ENCODE results near the gene SLC41A3. TPM values are rescaled to one million over a fixed set of nuclear protein-coding genes. Genes with fewer than 3 reads are reported as not detected.

SLC41A3 gene
- total and polyA plus RNA-seq, 10 of the 15 experiments (the other 5 are each of a cell fraction or from before 2014, with no cell fraction given), result 8.3 to 29.5 (median 16.7) TPM

DNA sequence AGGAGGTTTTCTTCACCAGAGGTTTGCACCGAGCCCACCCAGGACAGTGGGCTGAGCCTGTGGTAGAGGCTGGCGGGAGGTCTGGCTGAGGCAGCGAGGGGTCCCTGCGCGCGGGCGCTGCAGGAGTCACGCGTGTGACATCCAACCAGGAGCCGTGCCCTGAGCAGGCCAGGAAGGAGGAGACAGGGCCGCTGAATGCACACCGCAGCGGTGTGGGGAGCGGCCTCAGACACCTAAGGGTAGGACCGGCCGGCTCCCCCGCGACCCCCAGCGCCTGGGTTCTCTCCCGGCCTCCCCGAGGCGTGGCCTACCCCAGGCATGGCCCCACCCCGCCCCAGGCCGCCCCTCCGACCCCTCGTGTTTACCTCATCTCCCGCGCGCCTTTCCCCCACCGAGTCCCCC, 412 bp downstream of the SLC41A3 start:
- DNase-seq (ENCODE audit: low read depth, low spot score) (no peak), FAIRE-seq (no peak), ATAC-seq (peak; percentile 78)
- Histone ChIP-seq H3K36me3 (ENCODE audit: control insufficient read depth in 2 of 2, insufficient read depth in 2 of 2, low read length in 1 of 2) (no peaks in the 10 kb centered on the region), H2AFZ (ENCODE audit: control insufficient read depth, low read depth, low read length) (peak overlapping the region; percentile 76), H3K9ac (ENCODE audit: control insufficient read depth, insufficient read depth, low read length) (peak overlapping the region; percentile 59; the same call in 1 of the 2 replicates), H3K27ac (ENCODE audit: control insufficient read depth, insufficient read depth) (peak overlapping the region; percentile 13; the same call in 1 of the 2 replicates), H3K4me1 (ENCODE audit: control insufficient read depth, insufficient read depth, low read length) (no peaks in the 10 kb centered on the region), H3K9me3 (replicated peaks; ENCODE audit: control insufficient read depth, insufficient read depth, low read length) (no peaks in the 10 kb centered on the region), H3K4me2 (ENCODE audit: control insufficient read depth, insufficient read depth) (peak overlapping the region; percentile 48), H3K79me2 (ENCODE audit: control insufficient read depth, insufficient read depth, low read length) (no peaks in the 10 kb centered on the region), H3K27me3 (replicated peaks in 1 of 2; ENCODE audit: control insufficient read depth in 2 of 2, insufficient read depth in 2 of 2, low read length in 1 of 2) (no peaks in the 10 kb centered on the region), H3K4me3 (peak overlapping the region; percentile 71), H4K20me1 (ENCODE audit: control insufficient read depth, insufficient read depth) (no peaks in the 10 kb centered on the region)
- POLR2A ChIA-PET, result interaction anchor here (1.1 kb wide), 1 partner anchor 9 kb away, joined by 5 read pairs; no protein-coding TSS in a partner anchor
- intact Hi-C loops (cut with micrococcal nuclease; ENCODE audit: unreplicated experiment) (loop anchor here (10.0 kb wide), 1 partner anchor 169 kb away; no protein-coding TSS in a partner anchor), in situ Hi-C loops (cut with MboI) (no loop called here)
- BruUV-seq (replicated peaks), result no TSS peak
- RAD21 ChIA-PET (ENCODE audit: unreplicated experiment), result no interaction called here
- TF ChIP-seq SIN3A (IDR thresholded peaks at IDR 0.05; ENCODE audit: low read depth, low read length) (no peak), POLR2A (IDR thresholded peaks at IDR 0.05; ENCODE audit: low read depth, low read length) (peak; percentile 15; the same call in 1 of the 2 replicates), BHLHE40 (IDR thresholded peaks at IDR 0.05; ENCODE audit: borderline replicate concordance in 1 of 2, low read depth in 2 of 2, low read length in 1 of 2) (peak in 1 of 2 experiments; percentile 70; a peak in 2 of 4 replicates)
- CTCF ChIA-PET, result no interaction called here
- 0% methylated on average over 13 of the region's 30 CpGs for WGBS (ENCODE audit: insufficient coverage, insufficient replicate concordance, low lambda C conversion rate, missing lambda C conversion rate)
- SMC1A ChIA-PET (ENCODE audit: uncharacterized antibody, unreplicated experiment), result no interaction called here

DNA sequence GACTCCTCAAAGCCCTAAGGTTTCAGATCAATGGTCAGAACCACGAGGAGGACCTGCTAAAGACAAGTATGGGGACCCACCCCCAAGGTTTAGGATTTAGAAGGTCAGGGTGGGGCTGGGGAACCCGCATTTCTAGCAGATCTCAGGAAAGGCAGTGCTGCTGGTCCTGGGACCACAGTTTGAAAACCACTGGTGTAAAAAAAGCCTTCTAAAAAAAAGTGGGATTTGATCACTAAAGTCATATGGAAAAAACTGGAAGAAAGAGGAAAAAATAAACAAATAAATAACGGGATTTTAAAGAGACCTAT, 832 bp downstream of the SLC41A3 start:
- no peaks in the 10 kb centered on the region for H3K4me1 ChIP-seq (ENCODE audit: control insufficient read depth, insufficient read depth, low read length)
- H4K20me1 ChIP-seq (ENCODE audit: control insufficient read depth, insufficient read depth), result no peaks in the 10 kb centered on the region
- WGBS (ENCODE audit: insufficient coverage, insufficient replicate concordance, low lambda C conversion rate, missing lambda C conversion rate), result 22% methylated on average over 3 of the region's 3 CpGs
- intact Hi-C loops (cut with micrococcal nuclease; ENCODE audit: unreplicated experiment) (loop anchor here (10.0 kb wide), 1 partner anchor 168 kb away; no protein-coding TSS in a partner anchor), in situ Hi-C loops (cut with MboI) (no loop called here)
- H2AFZ ChIP-seq (ENCODE audit: control insufficient read depth, low read depth, low read length), result no peak overlapping the region; the same call in 1 of the 2 replicates
- peak overlapping the region; percentile 71 for H3K4me3 ChIP-seq
- H3K79me2 ChIP-seq (ENCODE audit: control insufficient read depth, insufficient read depth, low read length), result no peaks in the 10 kb centered on the region
- POLR2A ChIA-PET, result no interaction called here
- no peaks in the 10 kb centered on the region for H3K27me3 ChIP-seq (replicated peaks in 1 of 2; ENCODE audit: control insufficient read depth in 2 of 2, insufficient read depth in 2 of 2, low read length in 1 of 2)
- peak overlapping the region; percentile 59; the same call in 1 of the 2 replicates for H3K9ac ChIP-seq (ENCODE audit: control insufficient read depth, insufficient read depth, low read length)
- SMC1A ChIA-PET (ENCODE audit: uncharacterized antibody, unreplicated experiment), result no interaction called here
- no peak overlapping the region; the same call in 1 of the 2 replicates for H3K27ac ChIP-seq (ENCODE audit: control insufficient read depth, insufficient read depth)
- H3K4me2 ChIP-seq (ENCODE audit: control insufficient read depth, insufficient read depth), result peak overlapping the region; percentile 48
- DNase-seq (ENCODE audit: low read depth, low spot score) (no peak), ATAC-seq (no peak), FAIRE-seq (no peak)
- H3K36me3 ChIP-seq (ENCODE audit: control insufficient read depth in 2 of 2, insufficient read depth in 2 of 2, low read length in 1 of 2), result no peaks in the 10 kb centered on the region
- RAD21 ChIA-PET (ENCODE audit: unreplicated experiment), result no interaction called here
- no TSS peak for BruUV-seq (replicated peaks)
- CTCF ChIA-PET, result no interaction called here
- H3K9me3 ChIP-seq (replicated peaks; ENCODE audit: control insufficient read depth, insufficient read depth, low read length), result no peaks in the 10 kb centered on the region
- TF ChIP-seq, protein P1, sequence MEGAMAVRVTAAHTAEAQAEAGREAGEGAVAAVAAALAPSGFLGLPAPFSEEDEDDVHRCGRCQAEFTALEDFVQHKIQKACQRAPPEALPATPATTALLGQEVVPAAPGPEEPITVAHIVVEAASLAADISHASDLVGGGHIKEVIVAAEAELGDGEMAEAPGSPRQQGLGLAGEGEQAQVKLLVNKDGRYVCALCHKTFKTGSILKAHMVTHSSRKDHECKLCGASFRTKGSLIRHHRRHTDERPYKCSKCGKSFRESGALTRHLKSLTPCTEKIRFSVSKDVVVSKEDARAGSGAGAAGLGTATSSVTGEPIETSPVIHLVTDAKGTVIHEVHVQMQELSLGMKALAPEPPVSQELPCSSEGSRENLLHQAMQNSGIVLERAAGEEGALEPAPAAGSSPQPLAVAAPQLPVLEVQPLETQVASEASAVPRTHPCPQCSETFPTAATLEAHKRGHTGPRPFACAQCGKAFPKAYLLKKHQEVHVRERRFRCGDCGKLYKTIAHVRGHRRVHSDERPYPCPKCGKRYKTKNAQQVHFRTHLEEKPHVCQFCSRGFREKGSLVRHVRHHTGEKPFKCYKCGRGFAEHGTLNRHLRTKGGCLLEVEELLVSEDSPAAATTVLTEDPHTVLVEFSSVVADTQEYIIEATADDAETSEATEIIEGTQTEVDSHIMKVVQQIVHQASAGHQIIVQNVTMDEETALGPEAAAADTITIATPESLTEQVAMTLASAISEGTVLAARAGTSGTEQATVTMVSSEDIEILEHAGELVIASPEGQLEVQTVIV (IDR thresholded peaks at IDR 0.05; ENCODE audit: borderline replicate concordance, partially characterized antibody), result no peak
- TF ChIP-seq RFX5 (IDR thresholded peaks at IDR 0.05; ENCODE audit: low read depth, low read length) (no peak), KLF5 (IDR thresholded peaks at IDR 0.05; ENCODE audit: partially characterized antibody) (no peak), SRF (IDR thresholded peaks at IDR 0.05; ENCODE audit: low read depth in 2 of 2, low read length in 2 of 2) (no peak)
- TF ChIP-seq, protein P2, sequence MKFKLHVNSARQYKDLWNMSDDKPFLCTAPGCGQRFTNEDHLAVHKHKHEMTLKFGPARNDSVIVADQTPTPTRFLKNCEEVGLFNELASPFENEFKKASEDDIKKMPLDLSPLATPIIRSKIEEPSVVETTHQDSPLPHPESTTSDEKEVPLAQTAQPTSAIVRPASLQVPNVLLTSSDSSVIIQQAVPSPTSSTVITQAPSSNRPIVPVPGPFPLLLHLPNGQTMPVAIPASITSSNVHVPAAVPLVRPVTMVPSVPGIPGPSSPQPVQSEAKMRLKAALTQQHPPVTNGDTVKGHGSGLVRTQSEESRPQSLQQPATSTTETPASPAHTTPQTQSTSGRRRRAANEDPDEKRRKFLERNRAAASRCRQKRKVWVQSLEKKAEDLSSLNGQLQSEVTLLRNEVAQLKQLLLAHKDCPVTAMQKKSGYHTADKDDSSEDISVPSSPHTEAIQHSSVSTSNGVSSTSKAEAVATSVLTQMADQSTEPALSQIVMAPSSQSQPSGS (IDR thresholded peaks at IDR 0.05; ENCODE audit: low read length), result no peak
- TF ChIP-seq, protein P3, sequence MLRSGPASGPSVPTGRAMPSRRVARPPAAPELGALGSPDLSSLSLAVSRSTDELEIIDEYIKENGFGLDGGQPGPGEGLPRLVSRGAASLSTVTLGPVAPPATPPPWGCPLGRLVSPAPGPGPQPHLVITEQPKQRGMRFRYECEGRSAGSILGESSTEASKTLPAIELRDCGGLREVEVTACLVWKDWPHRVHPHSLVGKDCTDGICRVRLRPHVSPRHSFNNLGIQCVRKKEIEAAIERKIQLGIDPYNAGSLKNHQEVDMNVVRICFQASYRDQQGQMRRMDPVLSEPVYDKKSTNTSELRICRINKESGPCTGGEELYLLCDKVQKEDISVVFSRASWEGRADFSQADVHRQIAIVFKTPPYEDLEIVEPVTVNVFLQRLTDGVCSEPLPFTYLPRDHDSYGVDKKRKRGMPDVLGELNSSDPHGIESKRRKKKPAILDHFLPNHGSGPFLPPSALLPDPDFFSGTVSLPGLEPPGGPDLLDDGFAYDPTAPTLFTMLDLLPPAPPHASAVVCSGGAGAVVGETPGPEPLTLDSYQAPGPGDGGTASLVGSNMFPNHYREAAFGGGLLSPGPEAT (IDR thresholded peaks at IDR 0.05; ENCODE audit: low read depth), result no peak
- TF ChIP-seq, protein P4, sequence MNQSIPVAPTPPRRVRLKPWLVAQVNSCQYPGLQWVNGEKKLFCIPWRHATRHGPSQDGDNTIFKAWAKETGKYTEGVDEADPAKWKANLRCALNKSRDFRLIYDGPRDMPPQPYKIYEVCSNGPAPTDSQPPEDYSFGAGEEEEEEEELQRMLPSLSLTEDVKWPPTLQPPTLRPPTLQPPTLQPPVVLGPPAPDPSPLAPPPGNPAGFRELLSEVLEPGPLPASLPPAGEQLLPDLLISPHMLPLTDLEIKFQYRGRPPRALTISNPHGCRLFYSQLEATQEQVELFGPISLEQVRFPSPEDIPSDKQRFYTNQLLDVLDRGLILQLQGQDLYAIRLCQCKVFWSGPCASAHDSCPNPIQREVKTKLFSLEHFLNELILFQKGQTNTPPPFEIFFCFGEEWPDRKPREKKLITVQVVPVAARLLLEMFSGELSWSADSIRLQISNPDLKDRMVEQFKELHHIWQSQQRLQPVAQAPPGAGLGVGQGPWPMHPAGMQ (IDR thresholded peaks at IDR 0.05; ENCODE audit: borderline replicate concordance), result no peak
